Colonic mucosa (tissue), 4 donors: ENCODE measurements around the gene CYP4A22. TPM values are rescaled to one million over a fixed set of nuclear protein-coding genes. Genes with fewer than 3 reads are reported as not detected.

ENCODE experiments used
- DNase-seq: peaks from one replicate; pipeline ENCODE4 v3.0.0-alpha.2; 2020
- H3K27ac ChIP-seq: fragments of 200-600 bp; one replicate; pipeline ENCODE4 v1.8.0; 2021
- H3K27me3 ChIP-seq: fragments of 200-600 bp; one replicate; pipeline ENCODE4 v1.8.0; 2021
- H3K36me3 ChIP-seq: fragments of 200-600 bp; one replicate; pipeline ENCODE4 v1.8.0; 2021
- H3K4me1 ChIP-seq: fragments of 200-600 bp; one replicate; pipeline ENCODE4 v1.8.0; 2021; ENCODE audit warnings: mild to moderate bottlenecking
- H3K4me3 ChIP-seq: fragments of 200-600 bp; one replicate; pipeline ENCODE4 v1.8.0; 2021
- H3K9ac ChIP-seq, 2 donors: one replicate each; pipeline ENCODE4 v1.7.0; 2013; ENCODE audit warnings: control low read depth in 2 of 2, low read depth in 2 of 2, low read length in 2 of 2
- H3K9me3 ChIP-seq: fragments of 200-600 bp; one replicate; pipeline ENCODE4 v1.8.0; 2021
- intact Hi-C: fragments of 100-400 bp; cut with DNase I; formaldehyde crosslinking; loops from one replicate; pipeline ENCODE4 v1.14.1; 2022
- total RNA-seq, 2 donors: library from RNA; stranded (reverse); fragmentation: NEBNext Ultra II Directional in 1 of 2; extraction: Animal tissue kit (Norgen Biotek cat#: 25700) in 1 of 2; gene quantifications; one replicate each; pipeline ENCODE4 v1.2.1, GENCODE V29; 2021
- TF ChIP-seq, protein P1 (sequence below): fragments of 200-600 bp; IDR thresholded peaks from one replicate; pipeline ENCODE4 v1.8.0; 2022; ENCODE audit warnings: antibody characterized with exemption, mild to moderate bottlenecking
- donor health status: healthy.
- donor health status: DM: no; HTN: no; CAD: no.
- donor health status: DM: no; HTN: no; CAD: no.

CYP4A22 gene
- total RNA-seq, 2 donors from 2014 or later = not detected

DNA sequence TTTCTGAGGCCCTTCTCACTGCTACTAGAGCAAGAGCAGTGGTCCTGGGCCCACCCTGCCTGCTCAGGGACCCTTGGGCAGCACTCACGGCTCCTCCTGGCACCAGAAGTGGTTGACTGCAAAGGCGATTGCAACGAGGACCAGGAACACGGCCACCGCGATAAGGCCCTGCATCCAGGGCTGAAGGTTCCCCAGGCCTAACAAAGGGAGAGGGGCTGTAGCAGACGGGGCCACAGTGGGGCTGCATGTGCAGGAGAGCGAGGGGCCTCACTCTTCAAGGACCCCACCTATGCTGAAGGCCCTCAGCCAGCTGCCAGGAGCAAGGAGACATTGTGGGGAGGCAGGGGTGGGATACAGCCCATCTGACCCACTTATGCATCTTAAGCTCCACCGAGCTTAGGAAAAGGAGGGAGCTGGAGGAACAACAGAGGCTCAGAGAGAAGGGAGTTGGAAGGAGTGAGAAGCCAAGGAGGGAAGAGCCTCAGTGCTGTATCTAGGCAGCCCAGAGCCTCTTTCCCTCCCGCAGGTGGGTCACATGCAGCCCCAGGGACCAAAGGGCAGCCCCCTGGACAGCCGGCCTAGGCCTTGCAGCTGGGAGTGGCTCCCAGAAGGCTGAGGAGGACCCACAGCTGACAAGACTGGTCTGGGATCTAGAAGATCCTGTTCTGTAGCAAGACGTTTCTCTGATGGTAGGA lies 50.1 kb downstream of the CYP4A22 start:
- Histone ChIP-seq H3K9me3 (no peaks in the 10 kb centered on the region), H3K9ac (peak overlapping the region in 1 of 2 donors; percentile 47), H3K4me3 (no peak overlapping the region), H3K4me1 (peaks cover 17% of the 10 kb centered on the region), H3K27ac (no peak overlapping the region), H3K27me3 (no peaks in the 10 kb centered on the region), H3K36me3 (no peaks in the 10 kb centered on the region)
- TF ChIP-seq, protein P1, sequence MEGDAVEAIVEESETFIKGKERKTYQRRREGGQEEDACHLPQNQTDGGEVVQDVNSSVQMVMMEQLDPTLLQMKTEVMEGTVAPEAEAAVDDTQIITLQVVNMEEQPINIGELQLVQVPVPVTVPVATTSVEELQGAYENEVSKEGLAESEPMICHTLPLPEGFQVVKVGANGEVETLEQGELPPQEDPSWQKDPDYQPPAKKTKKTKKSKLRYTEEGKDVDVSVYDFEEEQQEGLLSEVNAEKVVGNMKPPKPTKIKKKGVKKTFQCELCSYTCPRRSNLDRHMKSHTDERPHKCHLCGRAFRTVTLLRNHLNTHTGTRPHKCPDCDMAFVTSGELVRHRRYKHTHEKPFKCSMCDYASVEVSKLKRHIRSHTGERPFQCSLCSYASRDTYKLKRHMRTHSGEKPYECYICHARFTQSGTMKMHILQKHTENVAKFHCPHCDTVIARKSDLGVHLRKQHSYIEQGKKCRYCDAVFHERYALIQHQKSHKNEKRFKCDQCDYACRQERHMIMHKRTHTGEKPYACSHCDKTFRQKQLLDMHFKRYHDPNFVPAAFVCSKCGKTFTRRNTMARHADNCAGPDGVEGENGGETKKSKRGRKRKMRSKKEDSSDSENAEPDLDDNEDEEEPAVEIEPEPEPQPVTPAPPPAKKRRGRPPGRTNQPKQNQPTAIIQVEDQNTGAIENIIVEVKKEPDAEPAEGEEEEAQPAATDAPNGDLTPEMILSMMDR = no peak
- intact Hi-C loops = loop anchor here (10.0 kb wide), 1 partner anchor 237 kb away; no protein-coding TSS in a partner anchor
- DNase-seq = no peak

DNA sequence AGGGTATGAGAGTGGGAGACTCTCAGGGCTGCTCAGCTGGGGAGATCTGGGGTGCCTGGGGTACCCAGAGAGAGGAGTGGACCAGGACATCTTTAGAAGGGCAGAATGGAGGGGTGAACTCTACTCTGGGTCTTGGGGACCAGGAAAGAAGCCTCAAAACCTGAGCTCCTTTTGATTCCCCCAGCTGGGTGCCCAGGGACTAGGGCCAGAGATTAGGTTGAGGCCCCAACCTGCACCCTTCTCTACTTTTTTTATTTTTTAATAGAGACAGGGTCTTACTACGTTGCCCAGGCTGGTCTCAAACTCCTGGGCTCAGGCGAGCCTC lies 50.6 kb downstream of the CYP4A22 start:
- peaks cover 23% of the 10 kb centered on the region for H3K4me1 ChIP-seq
- H3K27me3 ChIP-seq = no peaks in the 10 kb centered on the region
- TF ChIP-seq, protein P1 = no peak
- peak overlapping the region in 1 of 2 donors; percentile 47 for H3K9ac ChIP-seq
- no peak for DNase-seq
- no peak overlapping the region for H3K27ac ChIP-seq
- H3K36me3 ChIP-seq = no peaks in the 10 kb centered on the region
- H3K9me3 ChIP-seq = no peaks in the 10 kb centered on the region
- intact Hi-C loops = loop anchor here (10.0 kb wide), 1 partner anchor 237 kb away; no protein-coding TSS in a partner anchor
- no peak overlapping the region for H3K4me3 ChIP-seq

DNA sequence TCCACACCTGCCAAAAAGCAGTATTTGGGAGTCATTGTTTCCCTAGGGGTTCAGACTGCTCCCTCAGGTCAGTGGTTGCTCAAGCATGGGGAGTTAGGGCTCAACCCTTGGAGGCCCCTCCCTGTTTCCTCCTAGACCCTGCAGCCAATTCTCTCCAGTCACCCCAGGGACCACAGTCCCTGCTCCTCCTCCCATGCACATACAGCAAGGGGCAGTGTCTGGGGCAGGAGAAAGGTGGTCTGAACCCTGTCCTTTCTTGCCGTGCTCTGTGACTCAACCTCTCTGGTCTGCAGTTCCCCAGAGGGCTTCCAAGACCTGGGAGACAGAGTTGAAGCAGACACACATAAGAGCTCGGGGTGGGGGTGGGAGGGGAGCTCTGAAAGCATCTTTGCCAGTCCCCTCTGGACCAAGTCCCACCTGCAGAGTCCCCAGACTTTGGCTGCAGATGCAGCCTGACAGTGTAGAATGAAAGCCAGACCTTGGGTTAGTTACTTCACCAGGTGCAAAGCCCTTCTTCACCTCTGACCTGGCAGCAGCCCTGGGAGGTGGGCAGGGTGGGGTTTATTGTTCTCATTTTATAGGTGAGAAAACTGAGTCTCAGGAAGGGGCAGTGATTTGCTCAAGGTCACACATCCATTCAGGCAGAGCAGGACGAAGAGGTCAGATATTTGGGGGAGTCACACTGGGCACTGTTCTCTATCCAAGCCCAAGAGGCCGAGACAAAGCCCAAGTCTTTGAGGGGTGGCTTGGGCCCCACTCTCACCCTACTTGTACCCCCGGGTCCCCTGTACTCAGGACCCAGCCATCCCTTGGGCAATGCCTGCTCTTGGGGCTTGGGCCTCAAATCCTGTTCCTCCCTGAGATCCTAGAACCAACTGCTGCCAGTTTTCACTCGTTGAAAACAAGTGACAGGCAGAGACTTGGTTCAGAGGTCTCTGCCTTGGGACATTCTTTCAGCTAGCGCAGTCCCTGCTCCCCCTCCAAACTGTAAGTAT lies 51.8 kb downstream of the CYP4A22 start:
- no peaks in the 10 kb centered on the region for H3K9me3 ChIP-seq
- DNase-seq = peak; percentile 23
- H3K27me3 ChIP-seq = no peaks in the 10 kb centered on the region
- no peaks in the 10 kb centered on the region for H3K36me3 ChIP-seq
- peaks cover 23% of the 10 kb centered on the region for H3K4me1 ChIP-seq
- H3K27ac ChIP-seq = peak overlapping the region; percentile 78
- intact Hi-C loops = loop anchor here (10.0 kb wide), 1 partner anchor 236 kb away; no protein-coding TSS in a partner anchor
- H3K4me3 ChIP-seq = peak overlapping the region; percentile 13
- TF ChIP-seq, protein P1 = no peak
- H3K9ac ChIP-seq = peak overlapping the region in 1 of 2 donors; percentile 77

DNA sequence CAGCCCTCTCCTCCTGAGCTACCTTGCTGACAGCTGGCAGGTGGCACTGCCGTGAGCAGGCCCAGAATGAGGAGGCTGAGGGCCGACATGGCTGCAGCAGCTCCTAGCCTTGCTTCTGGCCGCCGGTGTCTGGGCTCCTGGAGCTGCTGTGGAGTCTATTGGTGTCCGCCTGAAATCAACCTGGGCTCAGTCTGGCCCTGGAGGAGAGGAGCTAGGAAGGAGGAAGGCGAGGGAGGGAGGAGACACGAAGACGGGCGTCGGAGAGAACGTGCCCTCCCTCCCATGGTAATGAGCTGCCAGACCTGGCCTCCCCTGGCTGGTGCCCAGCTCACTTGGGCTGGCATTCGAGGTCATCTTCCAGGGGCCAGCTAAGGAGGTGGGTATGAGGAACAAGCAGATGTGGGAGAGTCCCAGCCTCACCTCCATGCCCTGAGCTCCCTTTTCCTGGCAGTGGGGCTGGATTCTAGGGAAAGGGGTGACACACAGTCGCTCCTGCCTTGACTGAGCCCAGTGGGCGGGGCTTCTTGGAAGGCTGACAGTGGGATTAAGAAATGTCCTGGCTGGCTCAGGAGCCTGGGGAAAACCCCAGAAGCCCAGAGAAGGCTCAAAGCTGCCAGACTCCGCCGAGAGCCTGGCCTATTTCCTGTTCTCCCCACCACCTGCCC lies 52.7 kb downstream of the CYP4A22 start, which contains the start of gene PDZK1IP1:
TSS of gene PDZK1IP1 (minus strand) at position 193 of the 665 bp plus-strand sequence. CDS start at position 89, 104 bp downstream.
- Histone ChIP-seq H3K4me3 (peak within 1 kb of the TSS; percentile 13), H3K9ac (peak within 1 kb of the TSS in 1 of 2 donors; percentile 77)

More for the DNA sequence above, 52.7 kb downstream of the CYP4A22 start, which contains the start of gene PDZK1IP1:
- peak; percentile 88 for DNase-seq
- Histone ChIP-seq H3K4me1 (peaks cover 23% of the 10 kb centered on the region), H3K9me3 (no peaks in the 10 kb centered on the region), H3K36me3 (no peaks in the 10 kb centered on the region), H3K27me3 (no peaks in the 10 kb centered on the region), H3K27ac (peak within 1 kb of the TSS; percentile 78)
- TF ChIP-seq, protein P1 = no peak
- intact Hi-C loops = loop anchor here (5.0 to 10.0 kb wide), 3 partner anchors 142 to 525 kb away; partner anchors contain the start of gene CMPK1
